ENCODE data around the gene ZNF140. TPM values are rescaled to one million over a fixed set of nuclear protein-coding genes. Genes with fewer than 3 reads are reported as not detected.

ZNF140 gene
- total RNA-seq, 1 donor from 2014 or later: 30.2 TPM

- peaks cover 38% of the 10 kb centered on the region for H3K9me3 Mint-ChIP-seq (ENCODE audit: low read depth)
These were observed 49.5 kb downstream of the ZNF140 start, which contains the start of the genes ZNF10 and ZNF891 for GRCh38 chr12:133130038-133130807. ZNF10 (plus strand) TSS chr12:133130627; CDS start chr12:133144493, 13,866 bp downstream. ZNF891 (minus strand) TSS chr12:133130274; CDS start chr12:133121918, 8,356 bp downstream.

DNA sequence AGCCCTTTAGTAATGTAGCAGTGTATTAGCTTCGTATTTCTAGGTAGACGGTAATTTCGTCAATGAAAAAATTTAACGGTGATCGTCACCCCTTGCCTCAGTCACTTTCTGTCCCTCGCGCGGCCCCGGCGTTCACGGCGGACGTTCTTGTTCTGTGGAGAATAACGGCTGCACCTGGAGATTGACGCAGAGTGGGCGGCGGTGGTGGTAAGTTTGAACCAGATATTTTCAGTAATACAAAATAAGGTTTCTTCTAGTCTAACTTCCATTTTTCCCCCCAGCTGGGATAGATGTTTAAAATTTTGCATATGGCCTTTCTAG, 50.0 kb downstream of the ZNF140 start:
- TF ChIP-seq CTCF (IDR thresholded peaks at IDR 0.05; ENCODE audit: unreplicated experiment): no peak

More at GRCh38 chr12:133130038-133130807, 49.5 kb downstream of the ZNF140 start, which contains the start of the genes ZNF10 and ZNF891:
- H3K36me3 Mint-ChIP-seq (ENCODE audit: insufficient read depth): peaks cover 66% of the 10 kb centered on the region
- DNase-seq (ENCODE audit: low spot score, unreplicated experiment): peak; percentile 95
- peak within 1 kb of the TSS; percentile 99 for H3K27ac Mint-ChIP-seq
- peaks cover 6% of the 10 kb centered on the region for H3K4me1 Mint-ChIP-seq (ENCODE audit: low read depth)
- peak within 1 kb of the TSS; percentile 91 for H3K4me3 Mint-ChIP-seq (ENCODE audit: low read depth)
- H3K27me3 Mint-ChIP-seq: no peaks in the 10 kb centered on the region
- TF ChIP-seq CTCF (IDR thresholded peaks at IDR 0.05; ENCODE audit: unreplicated experiment): no peak

DNA sequence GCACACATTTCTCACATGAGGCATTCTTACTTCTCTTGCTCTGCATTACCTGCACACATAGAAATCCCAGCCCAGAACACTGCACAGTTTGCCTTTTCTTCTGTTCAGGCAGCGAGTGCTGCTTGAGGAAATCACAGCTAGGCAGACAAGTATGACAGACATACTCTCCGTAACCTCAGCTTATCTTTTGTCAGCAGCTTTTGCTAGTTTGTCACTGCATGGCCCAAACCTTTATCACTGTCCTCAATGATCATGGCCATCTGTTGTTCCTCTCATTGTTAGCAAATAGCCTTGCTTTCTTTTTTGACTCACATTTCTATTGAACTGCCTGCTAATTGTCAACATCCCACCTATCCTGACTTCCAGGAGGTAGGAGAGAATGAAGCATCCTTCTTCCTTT, 55.0 kb downstream of the ZNF140 start:
- Mint-ChIP-seq H3K27ac (no peak overlapping the region), H3K9me3 (ENCODE audit: low read depth) (peaks cover 67% of the 10 kb centered on the region), H3K27me3 (no peaks in the 10 kb centered on the region), H3K4me3 (ENCODE audit: low read depth) (no peak overlapping the region), H3K36me3 (ENCODE audit: insufficient read depth) (peaks cover 90% of the 10 kb centered on the region), H3K4me1 (ENCODE audit: low read depth) (peaks cover 6% of the 10 kb centered on the region)
- no peak for TF ChIP-seq CTCF (IDR thresholded peaks at IDR 0.05; ENCODE audit: unreplicated experiment)
- DNase-seq (ENCODE audit: low spot score, unreplicated experiment): no peak

More for the DNA sequence above, 50.0 kb downstream of the ZNF140 start:
- no peaks in the 10 kb centered on the region for H3K27me3 Mint-ChIP-seq
- peak overlapping the region; percentile 91 for H3K4me3 Mint-ChIP-seq (ENCODE audit: low read depth)
- peaks cover 66% of the 10 kb centered on the region for H3K36me3 Mint-ChIP-seq (ENCODE audit: insufficient read depth)
- peak; percentile 14 for DNase-seq (ENCODE audit: low spot score, unreplicated experiment)
- H3K27ac Mint-ChIP-seq: peak overlapping the region; percentile 99
- H3K9me3 Mint-ChIP-seq (ENCODE audit: low read depth): peaks cover 38% of the 10 kb centered on the region
- peaks cover 6% of the 10 kb centered on the region for H3K4me1 Mint-ChIP-seq (ENCODE audit: low read depth)

DNA sequence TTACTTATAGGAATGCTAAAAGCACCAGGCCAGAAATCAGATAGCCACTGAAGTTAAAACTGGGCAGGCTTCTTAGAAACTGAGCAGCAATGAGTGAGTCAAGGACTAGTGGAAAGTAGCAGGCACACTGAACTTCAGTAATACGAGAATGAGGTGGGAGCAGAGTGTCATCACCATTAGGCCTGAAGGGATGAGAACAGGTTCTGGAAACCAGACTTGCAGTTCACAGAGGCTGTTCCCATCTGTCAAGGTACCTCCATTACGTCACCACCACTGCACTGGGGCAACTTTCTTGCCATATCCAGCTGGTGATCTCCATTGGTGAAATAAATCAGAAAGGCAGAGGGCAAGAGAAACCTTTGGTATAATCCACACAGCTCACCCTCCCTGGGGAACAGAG, 65.3 kb downstream of the ZNF140 start:
- no peaks in the 10 kb centered on the region for H3K4me1 Mint-ChIP-seq (ENCODE audit: low read depth)
- no peaks in the 10 kb centered on the region for H3K27me3 Mint-ChIP-seq
- peaks cover 63% of the 10 kb centered on the region for H3K9me3 Mint-ChIP-seq (ENCODE audit: low read depth)
- no peak overlapping the region for H3K27ac Mint-ChIP-seq
- no peak overlapping the region for H3K4me3 Mint-ChIP-seq (ENCODE audit: low read depth)
- peaks cover 84% of the 10 kb centered on the region for H3K36me3 Mint-ChIP-seq (ENCODE audit: insufficient read depth)
- DNase-seq (ENCODE audit: low spot score, unreplicated experiment): no peak
- TF ChIP-seq CTCF (IDR thresholded peaks at IDR 0.05; ENCODE audit: unreplicated experiment): no peak

DNA sequence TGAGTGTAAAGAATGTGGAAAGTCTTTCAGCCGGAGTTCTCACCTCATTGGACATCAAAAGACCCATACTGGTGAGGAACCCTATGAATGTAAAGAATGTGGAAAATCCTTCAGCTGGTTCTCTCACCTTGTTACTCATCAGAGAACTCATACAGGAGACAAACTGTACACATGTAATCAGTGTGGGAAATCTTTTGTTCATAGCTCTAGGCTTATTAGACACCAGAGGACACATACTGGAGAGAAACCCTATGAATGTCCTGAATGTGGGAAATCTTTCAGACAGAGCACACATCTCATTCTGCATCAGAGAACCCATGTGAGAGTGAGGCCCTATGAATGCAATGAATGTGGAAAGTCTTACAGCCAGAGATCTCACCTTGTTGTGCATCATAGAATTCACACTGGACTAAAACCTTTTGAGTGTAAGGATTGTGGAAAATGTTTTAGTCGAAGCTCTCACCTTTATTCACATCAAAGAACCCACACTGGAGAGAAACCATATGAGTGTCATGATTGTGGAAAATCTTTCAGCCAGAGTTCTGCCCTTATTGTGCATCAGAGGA, 75.5 kb downstream of the ZNF140 start:
- Mint-ChIP-seq H3K27me3 (no peaks in the 10 kb centered on the region), H3K36me3 (ENCODE audit: insufficient read depth) (peaks cover 86% of the 10 kb centered on the region), H3K4me3 (ENCODE audit: low read depth) (no peak overlapping the region), H3K27ac (no peak overlapping the region), H3K9me3 (ENCODE audit: low read depth) (peaks cover 76% of the 10 kb centered on the region), H3K4me1 (ENCODE audit: low read depth) (no peaks in the 10 kb centered on the region)
- TF ChIP-seq CTCF (IDR thresholded peaks at IDR 0.05; ENCODE audit: unreplicated experiment): no peak
- DNase-seq (ENCODE audit: low spot score, unreplicated experiment): no peak

Other genes with a start within 250 kb of the ZNF140 start
- 48.1 and 51.4 TPM in 2 replicates for gene CHFR, start 193.3 kb upstream of the ZNF140 start, total RNA-seq
- 28.7 and 28.8 TPM in 2 replicates for gene ZNF605, start 124.6 kb upstream of the ZNF140 start, total RNA-seq
- 12.9 and 13.4 TPM in 2 replicates for gene ZNF26, start 94.6 kb upstream of the ZNF140 start, total RNA-seq
- 102 and 103 TPM in 2 replicates for gene ZNF84, start 43.4 kb upstream of the ZNF140 start, total RNA-seq
- 5.9 and 6.8 TPM in 2 replicates for gene ZNF891, start 49.4 kb downstream of the ZNF140 start, total RNA-seq
- 24.6 and 26.1 TPM in 2 replicates for gene ZNF10, start 49.7 kb downstream of the ZNF140 start, total RNA-seq
- gene ZNF268, start 100.6 kb downstream of the ZNF140 start, total RNA-seq: 33.1 and 34.5 TPM in 2 replicates
- gene ANHX, start 155.0 kb downstream of the ZNF140 start, total RNA-seq: not detected in 2 replicates

Measured in progenitor cell of endocrine pancreas (in vitro differentiated cells).